Omental fat pad (tissue), 4 donors: ENCODE measurements around the gene EGFL8. TPM values are rescaled to one million over a fixed set of nuclear protein-coding genes. Genes with fewer than 3 reads are reported as not detected.

ENCODE experiments used
- ATAC-seq: fragments of 150-250 bp; one replicate; pipeline ENCODE4 v1.9.1; 2016; ENCODE audit warnings: mild to moderate bottlenecking, moderate library complexity; ENCODE audit not compliant: low FRiP score
- DNase-seq: peaks from one replicate; pipeline ENCODE4 v3.0.0-alpha.2; 2019; ENCODE audit warnings: low spot score
- total RNA-seq, 4 donors: library from RNA; depleted of rRNA; stranded (reverse); fragments of >200 nt; gene quantifications; one replicate each; pipeline ENCODE4 v1.1.0, GENCODE V29; 2016
- TF ChIP-seq, protein P1 (sequence below), 3 donors: fragments of 450-650 bp; IDR thresholded peaks; one replicate each; pipeline ENCODE4 v1.5.1; 2016 to 2017; ENCODE audit warnings: antibody characterized with exemption in 3 of 3, mild to moderate bottlenecking in 3 of 3, moderate library complexity in 2 of 3

EGFL8 gene
- total RNA-seq, 4 donors from 2014 or later = 8.9 to 17.3 (median 13.3) TPM

DNA sequence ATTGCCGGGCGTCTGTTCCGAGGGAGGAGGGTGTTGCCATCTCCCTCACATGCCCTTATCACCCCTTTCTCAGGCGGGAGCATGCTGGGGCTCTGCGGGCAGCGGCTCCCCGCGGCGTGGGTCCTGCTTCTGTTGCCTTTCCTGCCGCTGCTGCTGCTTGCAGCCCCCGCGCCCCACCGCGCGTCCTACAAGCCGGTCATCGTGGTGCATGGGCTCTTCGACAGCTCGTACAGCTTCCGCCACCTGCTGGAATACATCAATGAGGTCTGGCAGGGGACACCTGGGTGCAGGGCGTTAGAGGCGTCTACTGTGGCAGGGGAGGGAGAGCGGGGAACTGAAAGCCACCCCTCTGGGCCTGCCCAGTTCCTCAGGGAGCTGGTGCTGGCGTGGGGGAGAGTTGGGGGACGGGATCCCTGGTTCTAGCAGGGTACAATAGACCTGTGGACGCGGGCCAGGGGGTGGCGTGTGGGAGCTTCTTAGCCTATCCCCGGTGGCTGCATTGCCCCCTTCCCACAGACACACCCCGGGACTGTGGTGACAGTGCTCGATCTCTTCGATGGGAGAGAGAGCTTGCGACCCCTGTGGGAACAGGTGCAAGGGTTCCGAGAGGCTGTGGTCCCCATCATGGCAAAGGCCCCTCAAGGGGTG lies 9.8 kb upstream of the EGFL8 start:
- DNase-seq = no peak
- peak; percentile 45 for ATAC-seq

GRCh38 chr6:32156891-32157290 lies 7.5 kb upstream of the EGFL8 start:
- ATAC-seq (no peak), DNase-seq (no peak)
- TF ChIP-seq, protein P1, sequence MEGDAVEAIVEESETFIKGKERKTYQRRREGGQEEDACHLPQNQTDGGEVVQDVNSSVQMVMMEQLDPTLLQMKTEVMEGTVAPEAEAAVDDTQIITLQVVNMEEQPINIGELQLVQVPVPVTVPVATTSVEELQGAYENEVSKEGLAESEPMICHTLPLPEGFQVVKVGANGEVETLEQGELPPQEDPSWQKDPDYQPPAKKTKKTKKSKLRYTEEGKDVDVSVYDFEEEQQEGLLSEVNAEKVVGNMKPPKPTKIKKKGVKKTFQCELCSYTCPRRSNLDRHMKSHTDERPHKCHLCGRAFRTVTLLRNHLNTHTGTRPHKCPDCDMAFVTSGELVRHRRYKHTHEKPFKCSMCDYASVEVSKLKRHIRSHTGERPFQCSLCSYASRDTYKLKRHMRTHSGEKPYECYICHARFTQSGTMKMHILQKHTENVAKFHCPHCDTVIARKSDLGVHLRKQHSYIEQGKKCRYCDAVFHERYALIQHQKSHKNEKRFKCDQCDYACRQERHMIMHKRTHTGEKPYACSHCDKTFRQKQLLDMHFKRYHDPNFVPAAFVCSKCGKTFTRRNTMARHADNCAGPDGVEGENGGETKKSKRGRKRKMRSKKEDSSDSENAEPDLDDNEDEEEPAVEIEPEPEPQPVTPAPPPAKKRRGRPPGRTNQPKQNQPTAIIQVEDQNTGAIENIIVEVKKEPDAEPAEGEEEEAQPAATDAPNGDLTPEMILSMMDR (IDR thresholded peaks at IDR 0.05) = no peak

More for the DNA sequence above, 9.8 kb upstream of the EGFL8 start:
- TF ChIP-seq, protein P1 (IDR thresholded peaks at IDR 0.05) = no peak

DNA sequence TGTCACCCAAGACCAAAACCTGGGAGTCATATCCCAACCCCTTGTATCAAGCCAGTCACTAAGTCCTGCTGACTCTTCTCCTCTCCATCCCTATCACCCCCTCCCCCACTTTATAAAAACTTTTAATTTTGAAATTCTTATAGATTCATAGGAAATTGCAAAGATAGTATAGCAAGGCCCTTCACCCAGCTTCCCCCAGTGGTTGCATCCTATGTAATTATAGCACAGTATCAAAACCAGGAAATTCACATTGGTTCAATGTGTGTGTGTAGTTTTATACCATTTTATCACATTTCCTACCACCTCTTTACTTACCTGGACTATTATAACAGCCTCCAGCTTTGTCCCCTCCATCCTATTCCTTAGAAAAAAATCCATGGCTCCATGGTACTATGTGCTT lies 6.3 kb upstream of the EGFL8 start:
- ATAC-seq (no peak), DNase-seq (no peak)
- TF ChIP-seq, protein P1 (IDR thresholded peaks at IDR 0.05) = no peak

DNA sequence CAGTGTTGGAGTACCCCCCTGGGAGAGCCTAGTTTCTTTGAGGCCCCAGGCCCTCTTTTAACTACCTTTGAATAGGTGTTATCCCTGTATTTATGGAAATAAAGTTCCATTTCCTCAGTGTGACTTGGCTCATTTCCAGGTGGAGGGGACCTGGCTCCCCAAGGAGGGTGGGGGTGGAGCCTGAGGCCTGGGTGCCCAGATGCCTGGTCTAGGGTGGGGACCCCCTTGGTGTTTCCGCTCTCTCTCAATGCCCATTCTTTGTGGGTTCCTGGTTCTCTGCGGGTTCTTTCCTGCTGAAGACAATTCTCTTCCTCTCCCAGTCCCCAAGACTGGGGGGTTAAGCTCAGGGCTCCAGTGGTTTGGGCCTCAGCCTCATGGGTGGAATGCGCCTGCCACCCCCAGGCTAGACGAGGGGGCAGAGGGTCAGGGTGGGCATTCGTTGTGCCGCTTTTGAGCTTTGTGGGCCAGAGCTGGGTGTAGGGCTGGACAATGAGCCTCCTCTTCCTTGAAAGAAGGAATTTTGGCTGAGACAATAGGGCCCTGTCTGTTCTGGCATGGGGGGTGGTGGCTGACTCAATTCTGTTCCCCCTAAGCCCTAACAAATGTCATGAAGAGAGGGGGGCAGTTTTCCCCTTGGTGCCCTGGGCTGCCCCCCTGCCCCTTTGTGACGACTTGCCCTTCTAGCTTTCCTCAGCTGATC lies 686 bp upstream of the EGFL8 start:
- ATAC-seq = no peak
- no peak for DNase-seq
- TF ChIP-seq, protein P1 (IDR thresholded peaks at IDR 0.05) = no peak

DNA sequence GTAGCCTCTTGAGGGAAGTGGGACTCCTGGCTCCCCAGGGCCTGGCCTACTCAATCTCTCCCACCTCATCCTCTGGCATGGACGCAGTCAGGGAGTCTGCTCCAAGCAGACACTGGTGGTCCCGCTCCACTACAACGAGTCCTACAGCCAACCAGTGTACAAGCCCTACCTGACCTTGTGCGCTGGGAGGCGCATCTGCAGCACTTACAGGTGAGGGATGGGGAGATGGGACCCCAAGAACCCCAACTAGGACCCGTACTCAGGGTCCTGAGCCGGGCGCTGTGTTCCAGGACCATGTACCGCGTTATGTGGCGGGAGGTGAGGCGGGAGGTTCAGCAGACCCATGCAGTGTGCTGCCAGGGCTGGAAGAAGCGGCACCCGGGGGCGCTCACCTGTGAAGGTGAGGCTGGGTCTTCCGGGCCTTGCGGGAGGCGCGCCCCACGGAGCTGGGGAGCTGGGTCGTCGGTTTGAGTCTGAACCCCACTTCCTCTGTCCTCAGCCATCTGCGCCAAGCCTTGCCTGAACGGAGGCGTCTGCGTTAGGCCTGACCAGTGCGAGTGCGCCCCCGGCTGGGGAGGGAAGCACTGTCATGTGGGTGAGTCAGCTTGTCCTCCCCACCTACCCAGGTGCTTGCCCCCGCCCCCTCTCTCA lies 2.1 kb downstream of the EGFL8 start:
- TF ChIP-seq, protein P1 (IDR thresholded peaks at IDR 0.05) = no peak
- ATAC-seq (no peak), DNase-seq (no peak)

GRCh38 chr6:32167154-32167760 lies 2.9 kb downstream of the EGFL8 start:
- ATAC-seq (no peak), DNase-seq (no peak)
- TF ChIP-seq, protein P1 (IDR thresholded peaks at IDR 0.05) = no peak
